ENCODE results near the gene FHAD1. TPM values are rescaled to one million over a fixed set of nuclear protein-coding genes. Genes with fewer than 3 reads are reported as not detected.

FHAD1 gene
- total and polyA plus RNA-seq, 2 of the 13 experiments (the other 11 are each of a cell fraction or from before 2014, with no cell fraction given), result not detected

GRCh38 chr1:15414445-15414983, 167.5 kb downstream of the FHAD1 start (continued):
- TF ChIP-seq ZNF704 (CRISPR knock-in tag; IDR thresholded peaks at IDR 0.05; ENCODE audit: borderline replicate concordance), result no peak
- TF ChIP-seq ZFP36L1 (CRISPR knock-in tag; IDR thresholded peaks at IDR 0.05), result no peak
- TF ChIP-seq SAFB2 (CRISPR knock-in tag; IDR thresholded peaks at IDR 0.05; ENCODE audit: borderline replicate concordance, low read depth), result no peak
- TF ChIP-seq MATR3 (CRISPR knock-in tag; IDR thresholded peaks at IDR 0.05), result no peak
- no peak for TF ChIP-seq ZNF841 (CRISPR knock-in tag; IDR thresholded peaks at IDR 0.05; ENCODE audit: borderline replicate concordance)
- no peak for TF ChIP-seq BATF2 (CRISPR knock-in tag; IDR thresholded peaks at IDR 0.05)
- TF ChIP-seq SRY (CRISPR knock-in tag; IDR thresholded peaks at IDR 0.05), result no peak
- TF ChIP-seq ARID2 (CRISPR knock-in tag; IDR thresholded peaks at IDR 0.05; ENCODE audit: borderline replicate concordance), result no peak
- TF ChIP-seq ZNF124 (CRISPR knock-in tag; IDR thresholded peaks at IDR 0.05), result no peak
- no peak for TF ChIP-seq MLX (CRISPR knock-in tag; IDR thresholded peaks at IDR 0.05)
- no peak for TF ChIP-seq ZNF878 (CRISPR knock-in tag; IDR thresholded peaks at IDR 0.05)
- no peak for TF ChIP-seq NFE2L2 (IDR thresholded peaks at IDR 0.05; ENCODE audit: low read length)
- no peak for TF ChIP-seq SIN3B (IDR thresholded peaks at IDR 0.05; ENCODE audit: low read length)
- TF ChIP-seq SOX13 (IDR thresholded peaks at IDR 0.05), result no peak
- no peak for TF ChIP-seq SOX13 (CRISPR knock-in tag; conservative IDR thresholded peaks at IDR 0.05 in 1 of 2, IDR thresholded peaks at IDR 0.05 in 1 of 2)

All from HepG2 (cell line).